HUDEP-2 (cell line): ENCODE measurements around the gene LRRC8C.

Experiments
- DNase-seq, 76 experiments: peaks; one replicate each; lab custom pipeline; 2025; ENCODE audit not compliant: unreplicated experiment in 76 of 76; lab: John Stamatoyannopoulos, UW

LRRC8C gene

DNA sequence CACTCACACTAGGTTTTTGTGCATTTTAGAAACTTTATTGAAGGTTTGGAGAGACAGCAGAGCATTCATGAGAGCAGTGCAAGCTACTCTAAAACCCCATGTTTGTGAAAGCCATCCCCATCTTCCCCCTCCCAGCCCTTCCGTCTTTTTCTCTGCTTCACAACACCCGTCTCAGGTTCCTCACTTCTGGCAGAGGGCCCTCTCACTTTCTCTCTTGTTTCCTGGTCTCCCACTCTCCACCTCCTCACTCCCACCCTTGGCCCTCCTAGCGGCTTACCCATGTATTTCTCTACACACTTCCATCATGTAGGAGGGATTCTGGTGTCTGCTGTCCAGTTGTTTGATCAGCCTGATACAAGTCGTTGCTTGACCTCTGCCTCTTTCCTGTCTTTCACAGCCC is 92.7 kb downstream of the LRRC8C start:
- no peak for DNase-seq

DNA sequence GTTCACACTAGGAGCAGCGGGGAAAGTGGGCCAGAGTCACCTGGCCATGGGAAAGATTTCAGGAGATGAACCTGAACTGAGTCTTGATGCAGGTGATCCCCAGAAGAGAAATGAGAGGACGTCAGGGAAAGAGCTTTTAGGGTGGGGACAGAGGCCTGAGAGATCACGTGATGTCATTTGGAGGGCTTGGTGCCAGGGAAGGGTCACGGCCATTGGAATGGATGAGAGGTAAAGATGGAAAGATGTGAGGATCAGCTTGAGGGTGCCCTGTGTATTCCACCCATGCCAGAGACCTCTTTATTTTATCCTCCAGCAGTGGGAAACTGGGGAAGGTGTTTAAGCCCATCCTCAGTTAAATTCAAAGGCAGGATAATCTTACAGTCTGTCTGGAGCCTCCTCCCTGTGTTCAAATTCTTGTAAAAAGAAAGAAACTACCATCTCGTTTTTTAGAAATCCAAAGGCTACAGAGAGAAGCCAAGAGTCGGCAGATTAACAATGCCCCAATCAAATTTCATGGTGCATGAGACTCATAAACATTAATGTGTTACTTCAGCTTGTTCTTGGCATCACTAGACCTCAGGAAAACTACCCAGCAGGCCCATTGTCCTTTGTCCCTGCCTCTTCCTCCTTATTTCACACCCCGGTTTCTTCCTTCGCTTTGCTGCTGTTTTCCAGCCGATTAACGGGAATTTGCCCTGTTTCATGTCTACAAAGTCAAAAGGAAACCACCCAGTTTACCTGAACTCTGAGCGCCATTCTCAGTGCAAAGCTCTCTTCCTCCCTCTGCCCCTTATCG is 94.8 kb downstream of the LRRC8C start:
- DNase-seq = no peak

DNA sequence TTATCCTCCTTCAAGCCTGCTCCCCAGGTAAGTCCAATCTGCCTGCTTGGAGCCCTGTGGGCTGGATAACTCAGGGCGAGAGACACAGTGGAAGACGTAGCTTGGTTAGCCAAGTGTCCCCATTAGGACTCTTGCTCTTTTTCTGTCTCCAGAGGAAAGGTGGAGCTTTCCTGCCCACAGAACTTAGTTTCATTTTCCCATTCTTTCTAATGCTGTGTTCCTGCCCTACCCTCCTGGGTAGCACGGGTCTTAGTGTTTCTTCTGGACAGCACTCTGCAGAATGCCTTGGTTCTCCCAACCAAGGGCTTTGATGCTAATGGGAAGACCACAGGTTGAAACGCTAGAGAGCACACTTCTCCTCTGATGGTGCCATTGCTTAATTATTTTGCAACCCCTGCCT is 95.5 kb downstream of the LRRC8C start:
- no peak for DNase-seq

DNA sequence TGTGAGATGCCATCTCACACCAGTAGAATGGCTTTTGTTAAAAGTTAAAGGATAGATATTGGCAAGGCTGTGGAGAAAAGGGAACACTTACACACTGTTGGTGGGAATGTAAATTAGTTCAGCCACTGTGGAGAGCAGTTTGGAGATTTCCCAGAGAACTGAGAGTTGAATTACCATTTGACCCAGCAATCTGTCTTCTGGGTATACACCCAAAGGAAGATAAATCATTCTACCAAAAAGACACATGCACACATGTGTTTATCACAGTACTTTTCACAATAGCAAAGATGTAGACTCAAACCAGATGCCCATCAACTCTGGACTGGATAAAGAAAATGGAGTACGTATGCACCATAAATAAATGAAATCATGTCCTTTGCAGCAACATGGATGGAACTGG is 99.3 kb downstream of the LRRC8C start:
- DNase-seq = no peak

DNA sequence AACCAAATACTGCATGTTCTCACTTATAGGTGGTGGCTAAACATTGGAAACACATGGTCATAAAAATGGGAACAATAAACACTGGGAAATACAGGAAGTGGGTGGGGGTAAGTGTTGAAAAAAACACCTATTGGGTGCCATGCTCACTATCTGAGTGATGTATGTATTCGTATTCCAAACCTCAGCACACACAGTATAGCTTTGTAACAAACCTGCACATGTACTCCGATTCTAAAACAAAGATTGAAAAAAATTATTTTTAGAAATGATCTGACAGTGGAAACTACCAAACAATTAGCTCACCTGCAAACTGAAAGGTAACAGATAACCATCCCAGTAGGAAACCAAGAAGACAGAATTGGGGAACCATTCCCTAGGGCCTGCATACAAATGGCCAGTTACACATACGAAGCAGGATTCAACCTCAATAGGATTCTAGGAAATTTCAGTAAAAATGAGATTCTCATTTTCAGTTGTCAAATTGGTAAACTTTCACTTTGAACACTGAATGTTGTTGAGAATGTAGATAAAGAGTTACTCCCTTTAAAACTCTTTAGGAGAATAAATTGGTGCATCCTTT is 99.8 kb downstream of the LRRC8C start:
- DNase-seq = no peak

DNA sequence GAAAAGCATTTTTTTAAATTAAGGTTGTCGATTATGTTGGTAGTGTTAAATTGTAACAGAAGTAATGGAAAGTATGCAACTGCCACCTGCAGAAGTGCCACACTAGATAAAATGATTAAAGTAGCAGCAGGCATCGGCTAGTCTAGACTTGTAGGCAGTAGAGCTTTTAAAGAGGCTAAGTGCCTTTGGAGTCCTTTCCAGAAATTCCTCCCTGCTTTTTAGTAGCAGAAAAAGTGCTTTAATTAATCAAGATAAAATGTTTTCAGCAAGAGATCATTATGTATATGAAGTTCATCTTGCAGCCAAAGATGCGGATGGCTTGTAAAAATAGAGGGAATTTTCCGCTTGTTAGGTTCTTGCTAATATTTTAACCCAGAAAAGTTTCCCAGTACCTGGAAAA is 100.8 kb downstream of the LRRC8C start:
- no peak for DNase-seq

DNA sequence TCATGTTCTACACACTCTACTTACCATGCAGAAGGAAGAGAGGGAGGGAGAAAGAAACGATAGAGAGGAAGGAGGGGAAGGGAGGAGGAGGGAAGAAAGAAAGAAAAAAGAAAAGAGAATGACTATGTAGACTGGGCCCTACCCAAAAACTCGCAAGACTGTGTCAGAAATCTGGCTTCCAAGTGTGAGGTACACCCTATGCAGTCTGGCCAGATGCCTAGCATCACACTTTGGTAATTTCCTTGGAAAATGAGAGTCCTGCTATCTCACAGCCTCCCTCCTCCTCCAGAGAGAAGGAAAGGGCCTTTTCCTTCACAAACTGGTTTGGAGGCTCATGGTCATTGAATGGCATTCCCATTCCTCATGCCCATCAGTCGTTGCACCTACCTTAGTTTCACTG is 101.5 kb downstream of the LRRC8C start:
- no peak for DNase-seq

DNA sequence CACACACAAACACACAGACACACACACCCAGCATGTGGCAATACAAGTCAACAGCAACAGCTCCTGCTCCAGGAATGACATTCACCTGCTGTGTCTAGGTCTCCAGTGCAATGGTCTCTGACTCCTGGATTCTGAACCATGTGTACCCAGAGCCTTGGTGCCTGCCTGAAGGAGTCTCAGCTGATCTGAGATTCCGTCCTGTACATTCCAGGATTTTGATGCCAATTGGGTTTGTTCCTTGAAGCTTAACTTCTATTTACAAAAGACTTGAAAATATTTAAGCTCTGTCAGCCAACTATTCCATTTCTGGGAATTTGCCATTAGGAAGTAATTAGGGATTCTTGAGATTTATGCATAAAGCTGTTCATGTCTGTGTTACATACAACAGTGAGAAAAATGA is 102.6 kb downstream of the LRRC8C start:
- no peak for DNase-seq

DNA sequence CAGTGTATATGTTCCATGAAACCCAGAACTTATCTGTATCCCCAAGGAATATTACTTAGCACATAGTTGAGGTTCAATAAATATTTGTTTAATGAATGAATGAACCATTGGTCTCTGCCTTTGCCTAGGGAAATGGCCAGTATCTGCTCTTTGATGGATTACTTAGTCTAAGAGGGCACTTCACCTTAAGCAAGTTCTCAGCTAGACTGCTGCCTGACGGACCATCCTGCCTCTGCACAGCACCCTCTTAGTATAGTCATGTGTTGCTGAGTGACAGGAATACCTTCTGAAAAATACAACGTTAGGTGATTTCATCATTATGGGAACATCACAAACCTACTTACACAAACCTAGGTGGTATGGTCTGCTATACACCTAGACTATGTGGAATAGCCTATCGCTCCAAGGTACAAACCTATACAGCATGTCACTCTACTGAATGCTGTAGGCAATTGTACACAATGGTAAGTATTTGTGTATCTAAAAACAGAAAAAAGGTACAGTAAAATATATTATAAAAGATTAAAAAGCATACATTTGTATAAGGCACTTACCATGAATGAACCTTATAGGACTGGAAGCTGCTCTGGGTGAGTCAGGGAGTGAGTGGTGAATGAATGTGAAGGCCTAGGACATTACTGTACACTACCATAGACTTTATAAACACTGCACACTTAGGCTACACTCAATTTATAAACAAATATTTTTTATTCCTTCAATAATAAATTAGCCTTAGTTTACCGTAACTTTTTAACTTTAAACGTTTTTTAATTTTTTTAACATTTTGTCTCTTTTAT is 104.2 kb downstream of the LRRC8C start:
- no peak for DNase-seq

DNA sequence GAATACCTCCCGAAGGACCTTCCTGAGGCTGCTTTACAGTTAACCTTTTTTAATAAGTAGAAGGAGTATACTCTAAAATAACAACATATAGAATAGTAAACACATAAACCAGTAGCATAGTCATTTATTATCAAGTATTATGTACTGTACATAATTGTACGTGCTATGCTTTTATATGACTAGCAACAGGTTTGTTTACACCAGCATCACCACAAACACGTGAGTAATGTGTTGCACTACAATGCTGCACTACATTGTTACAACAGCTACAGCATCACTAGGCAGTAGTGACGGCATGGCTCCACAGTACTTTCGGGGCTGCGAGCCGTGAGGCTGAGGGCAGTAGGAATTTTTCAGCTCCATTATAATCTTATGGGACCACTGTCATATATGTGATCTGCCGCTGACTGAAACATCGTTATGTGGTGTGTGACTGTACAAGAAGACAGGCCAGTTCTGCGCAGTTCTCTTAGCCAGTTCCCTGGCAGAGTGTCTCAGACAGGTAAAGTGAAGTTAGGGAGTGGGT is 105.1 kb downstream of the LRRC8C start:
- no peak for DNase-seq

DNA sequence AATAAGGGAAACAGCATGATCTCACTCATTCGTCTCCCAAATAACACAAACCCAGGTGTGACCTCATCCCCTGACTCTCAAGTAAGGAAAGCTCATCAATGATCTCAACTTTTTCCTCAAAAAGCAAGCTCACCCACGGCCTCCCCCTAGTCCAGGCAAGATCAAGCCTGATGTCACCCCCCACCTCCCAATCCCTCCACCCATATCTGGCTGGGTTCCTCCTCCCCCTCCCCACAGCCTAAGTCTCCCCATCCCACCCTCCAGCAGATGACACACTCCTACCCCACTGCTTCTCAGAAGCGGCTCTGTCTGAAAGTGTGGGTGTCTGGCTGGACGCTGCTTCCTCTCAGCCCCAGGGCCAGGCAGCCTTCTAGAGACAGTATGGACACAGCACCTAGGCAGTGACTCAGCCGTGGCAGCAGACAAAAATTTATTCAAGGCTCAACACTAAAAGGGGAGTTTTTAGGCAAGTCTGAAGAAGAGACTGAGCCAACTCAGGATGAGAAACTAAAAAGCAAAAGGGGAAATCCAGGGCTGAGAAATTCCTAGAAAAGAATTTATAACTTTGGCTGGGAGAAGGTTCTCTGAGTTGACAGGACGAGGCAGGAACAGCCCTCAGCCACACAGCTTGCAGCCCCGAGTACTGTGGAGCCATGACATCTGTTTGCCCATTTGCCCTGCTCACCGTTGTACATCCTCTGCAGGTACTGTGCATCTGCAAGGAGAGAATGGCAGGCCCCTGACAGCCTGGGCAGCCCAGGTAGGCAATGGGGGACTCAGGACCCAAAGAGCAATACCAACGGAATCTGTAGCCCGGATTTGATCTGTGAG is 106.3 kb downstream of the LRRC8C start:
- no peak for DNase-seq

DNA sequence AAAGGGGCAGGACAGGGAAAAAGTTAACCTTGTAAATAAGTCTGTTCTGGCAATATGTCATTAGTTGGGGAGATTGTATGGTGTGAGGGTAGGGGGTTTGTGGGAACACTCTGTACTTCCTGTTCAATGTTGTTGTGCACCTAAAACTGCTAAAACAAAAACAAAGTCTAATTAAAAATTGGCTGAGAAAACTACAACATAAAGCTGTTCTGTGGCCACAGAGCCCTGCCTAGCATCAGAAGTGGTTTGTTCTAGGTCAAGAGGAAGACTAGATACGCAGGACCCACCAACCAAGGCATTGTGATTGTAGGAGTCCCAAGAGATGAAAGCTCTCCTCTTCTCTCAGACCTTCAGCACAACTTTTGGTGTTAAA is 106.9 kb downstream of the LRRC8C start:
- no peak for DNase-seq

DNA sequence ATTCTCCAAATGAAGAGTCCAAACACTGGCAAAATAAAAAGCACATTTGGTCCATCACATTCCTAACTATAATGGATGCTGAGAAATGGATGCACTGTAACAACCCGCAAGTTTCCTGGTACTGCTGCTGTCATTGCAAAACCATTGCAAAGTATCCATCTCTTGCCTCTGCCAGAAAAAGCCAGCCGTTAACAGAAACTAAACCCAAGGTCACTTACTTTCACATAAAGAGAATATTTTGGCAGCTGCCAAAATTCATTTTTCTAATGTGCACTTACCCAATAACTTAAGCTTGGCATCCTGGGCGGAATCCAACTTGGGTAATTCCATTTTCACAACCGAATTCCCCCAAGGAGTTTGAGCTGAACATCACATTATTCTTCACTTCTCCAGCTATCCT is 110.9 kb downstream of the LRRC8C start:
- no peak for DNase-seq

DNA sequence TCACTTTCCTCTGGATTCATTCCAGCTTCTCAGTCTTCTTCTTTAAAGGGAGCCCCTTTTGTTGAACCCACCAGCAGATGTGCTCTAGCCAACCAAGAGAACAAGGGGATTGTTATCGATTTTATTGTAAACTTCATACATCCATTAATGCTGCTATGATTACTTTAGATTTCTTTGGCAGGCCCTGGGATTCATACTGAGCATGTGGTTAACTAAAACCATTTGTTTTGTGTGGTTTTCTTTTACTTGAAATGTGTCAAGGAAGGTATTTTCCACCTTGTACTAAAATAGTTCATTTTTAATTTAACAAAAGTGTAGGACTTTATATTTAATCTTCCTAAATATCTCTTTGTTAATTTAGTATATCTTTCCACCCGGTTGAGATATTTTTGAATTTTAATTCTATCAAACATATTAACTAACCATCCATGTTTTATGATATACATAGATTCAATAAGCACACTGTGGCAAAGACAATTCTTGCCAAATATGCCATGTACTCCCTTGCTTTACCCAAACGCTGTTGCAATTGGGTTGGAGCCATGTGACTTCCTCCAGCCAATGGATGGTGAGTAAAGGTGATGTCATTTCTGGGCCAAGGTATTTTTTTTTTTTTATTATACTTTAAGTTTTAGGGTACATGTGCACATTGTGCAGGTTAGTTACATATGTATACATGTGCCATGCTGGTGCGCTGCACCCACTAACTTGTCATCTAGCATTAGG is 113.7 kb downstream of the LRRC8C start:
- DNase-seq = no peak

DNA sequence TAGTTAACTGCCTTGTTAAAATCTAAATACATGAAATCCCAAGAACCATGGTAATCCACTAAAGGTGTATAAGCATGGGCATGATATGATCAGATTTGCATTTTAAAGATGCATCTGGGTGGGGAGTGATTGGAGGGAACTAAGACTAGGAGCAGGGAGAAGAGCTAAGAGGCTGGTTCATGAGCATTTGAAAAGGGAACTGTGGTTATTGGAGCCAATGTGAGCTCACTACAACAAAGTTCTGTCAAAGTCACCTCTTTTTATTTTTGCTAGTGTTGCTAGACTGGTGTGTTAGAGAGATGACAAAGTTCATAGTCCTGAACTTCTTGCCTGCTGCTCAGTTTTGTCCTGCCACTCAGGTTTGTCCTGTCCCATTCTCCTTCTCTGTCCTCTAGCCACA is 120.8 kb downstream of the LRRC8C start:
- no peak for DNase-seq

DNA sequence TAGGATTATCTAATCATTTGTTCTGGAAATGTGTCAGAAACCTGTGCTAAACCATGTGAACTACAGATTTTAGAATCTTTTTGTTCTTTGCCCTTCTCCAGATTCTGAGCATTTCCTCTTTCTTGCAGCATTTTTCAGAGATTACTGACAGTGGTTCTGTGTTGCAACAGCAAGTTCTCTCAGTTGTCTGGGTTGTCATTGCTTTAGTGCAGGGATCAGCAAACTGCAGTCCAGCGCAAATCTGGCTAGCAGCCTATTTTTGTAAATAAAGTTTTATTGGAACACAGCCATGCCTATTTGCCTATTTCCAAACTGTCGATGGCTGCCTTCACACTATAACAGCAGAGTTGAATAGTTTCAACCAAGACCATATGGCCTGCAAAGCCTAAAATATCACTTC is 121.6 kb downstream of the LRRC8C start:
- no peak for DNase-seq

DNA sequence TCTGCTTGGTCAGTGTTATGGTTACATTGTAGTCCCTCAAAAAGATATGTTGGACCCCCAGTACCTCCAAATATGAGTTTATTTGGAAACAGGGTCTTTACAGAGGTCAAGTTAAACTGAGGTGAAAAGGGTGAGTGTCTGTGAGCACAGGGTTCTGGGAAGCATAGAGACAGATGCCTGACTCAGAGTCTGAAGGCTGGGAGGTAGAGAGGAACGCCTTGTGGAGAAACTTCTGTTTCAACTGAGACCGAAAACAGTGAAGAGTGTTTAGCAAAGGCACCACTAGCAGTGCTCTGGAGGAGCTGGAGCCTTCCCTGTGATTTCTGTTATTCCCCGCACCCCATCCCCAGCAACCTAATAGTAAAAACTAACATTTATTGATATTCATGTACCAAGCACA is 122.7 kb downstream of the LRRC8C start:
- DNase-seq = no peak

DNA sequence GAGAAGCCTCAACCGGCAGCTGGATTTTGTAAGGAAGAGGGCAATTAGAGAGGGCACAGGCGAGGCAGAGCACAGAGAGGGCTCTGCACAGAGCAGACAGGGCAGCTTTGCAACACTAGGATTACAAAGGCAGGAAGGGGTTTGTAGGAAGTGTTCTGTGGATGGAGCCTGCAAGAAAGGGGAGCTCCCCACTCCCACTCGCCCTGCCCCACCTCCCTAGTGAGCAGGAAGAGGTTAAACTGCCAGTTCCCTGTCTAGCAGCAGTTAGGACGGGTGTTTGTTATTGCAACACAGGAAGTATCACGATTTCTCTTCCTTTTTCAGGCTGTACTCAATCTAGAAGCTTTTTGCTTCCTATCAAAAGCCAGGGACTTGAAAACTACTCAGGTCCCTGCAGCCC is 124.6 kb downstream of the LRRC8C start:
- no peak for DNase-seq

DNA sequence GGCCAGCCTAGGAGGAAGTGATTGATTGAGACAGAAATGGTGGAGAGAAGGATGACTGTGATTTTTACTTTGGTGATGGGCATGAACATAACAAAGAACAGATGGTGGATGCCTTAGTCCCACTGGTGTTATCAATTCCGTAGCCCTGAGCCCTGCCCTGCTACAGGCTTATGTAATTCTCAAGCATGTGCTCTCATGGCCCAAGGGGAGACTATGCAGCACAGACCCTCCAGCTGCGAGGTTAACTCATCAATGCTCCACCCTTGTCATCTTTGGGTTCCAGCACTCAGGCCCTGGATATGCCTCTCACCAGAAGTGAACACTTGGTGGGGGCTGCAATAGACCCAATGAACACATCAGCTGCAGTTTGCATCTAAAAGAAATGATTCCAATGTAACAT is 125.2 kb downstream of the LRRC8C start:
- DNase-seq = no peak

DNA sequence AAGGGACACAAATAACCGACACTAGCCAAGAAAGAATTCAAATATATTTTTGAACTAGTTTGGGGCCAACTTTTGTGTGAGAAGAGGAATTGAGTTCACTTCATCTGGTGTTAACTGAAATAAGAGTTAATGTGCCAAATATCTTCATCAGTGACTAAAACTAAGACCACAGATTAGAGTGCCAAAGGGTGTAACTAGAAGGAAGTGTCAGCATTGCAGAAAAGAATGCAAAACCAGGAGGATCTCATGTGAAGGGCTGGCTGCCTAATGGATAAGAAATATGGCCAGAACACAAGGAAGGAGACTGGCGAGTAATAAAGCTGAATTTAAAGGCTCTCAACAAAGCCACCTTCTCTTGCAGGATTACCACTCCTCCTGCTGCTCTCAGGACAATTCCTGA is 126.1 kb downstream of the LRRC8C start:
- no peak for DNase-seq
